ENCODE measurements around the gene ALDH8A1.

The ALDH8A1 gene

DNA sequence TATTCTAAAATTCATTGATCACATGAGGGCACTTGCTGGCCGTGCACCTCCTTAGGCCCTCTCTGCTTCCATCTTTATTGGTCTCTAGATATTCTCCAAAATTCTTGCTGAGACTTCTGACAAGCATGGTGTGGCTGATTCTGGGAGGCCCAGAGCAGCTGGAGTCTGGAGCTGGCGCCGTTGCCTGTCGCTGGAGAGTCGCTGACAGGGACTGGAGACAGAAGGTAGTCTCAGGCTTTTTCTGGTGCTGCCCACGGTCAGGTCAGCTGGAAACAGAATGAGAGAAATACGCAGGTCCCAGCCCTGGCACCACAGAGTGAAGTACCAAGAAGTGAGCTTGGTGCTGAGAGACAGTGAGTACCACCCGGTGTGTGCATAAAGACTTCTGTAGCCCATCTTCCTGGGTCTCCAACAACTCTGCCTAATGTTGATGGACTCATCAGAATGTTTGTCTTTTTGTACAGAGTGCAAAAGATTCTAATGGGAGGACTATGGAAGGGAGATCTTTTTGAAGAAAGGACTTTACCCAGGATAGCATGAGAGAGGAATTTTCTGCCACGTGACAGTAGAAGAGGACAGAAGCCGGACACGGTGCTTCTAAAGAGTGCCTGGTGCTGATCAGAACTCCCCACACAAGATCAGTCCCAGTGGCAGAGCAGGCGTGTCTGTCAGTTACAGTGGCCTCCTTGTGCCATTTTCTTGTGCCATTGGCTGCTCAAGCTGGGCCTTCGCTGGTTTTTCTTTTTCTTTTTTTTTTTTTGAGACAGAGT lies 1.8 kb upstream of the ALDH8A1 start:
- H3K4me3 ChIP-seq (replicated peaks; ENCODE audit: insufficient read depth, low read length) = no peak overlapping the region
- H3K27ac ChIP-seq (replicated peaks) = no peak overlapping the region
- TF ChIP-seq GABPA (IDR thresholded peaks at IDR 0.05; ENCODE audit: low read depth) = no peak
- TF ChIP-seq SPI1 (IDR thresholded peaks at IDR 0.05; ENCODE audit: borderline replicate concordance, low read depth) = no peak
- no peak for DNase-seq (ENCODE audit: low read depth in 1 of 2, low spot score in 1 of 2)
- peaks cover 2% of the 10 kb centered on the region for H3K27me3 ChIP-seq (ENCODE audit: insufficient read depth, poor library complexity, severe bottlenecking)

DNA sequence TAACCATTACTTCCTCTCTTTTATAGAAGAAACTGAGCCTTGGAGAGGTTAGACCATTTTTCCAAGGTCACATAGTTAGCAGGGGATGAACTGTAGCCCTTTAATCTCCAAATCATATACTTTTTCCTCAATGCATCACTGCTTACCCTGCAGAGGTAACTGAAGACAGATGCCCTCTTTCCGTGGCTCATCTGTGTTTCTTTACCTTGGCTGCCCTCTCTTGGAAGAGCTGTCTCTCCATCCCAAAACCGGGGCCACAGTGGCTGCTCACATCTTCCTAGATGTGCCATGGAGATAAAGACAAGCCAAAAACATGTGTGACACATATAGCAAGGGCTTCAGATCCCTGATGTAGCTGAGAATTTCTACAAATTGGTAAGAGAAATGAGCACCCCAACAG lies 581 bp upstream of the ALDH8A1 start:
- Histone ChIP-seq H3K4me3 (replicated peaks; ENCODE audit: insufficient read depth, low read length) (no peak overlapping the region), H3K27me3 (ENCODE audit: insufficient read depth, poor library complexity, severe bottlenecking) (peaks cover 2% of the 10 kb centered on the region), H3K27ac (replicated peaks) (no peak overlapping the region)
- TF ChIP-seq SPI1 (IDR thresholded peaks at IDR 0.05; ENCODE audit: borderline replicate concordance, low read depth) = no peak
- TF ChIP-seq, protein P1, sequence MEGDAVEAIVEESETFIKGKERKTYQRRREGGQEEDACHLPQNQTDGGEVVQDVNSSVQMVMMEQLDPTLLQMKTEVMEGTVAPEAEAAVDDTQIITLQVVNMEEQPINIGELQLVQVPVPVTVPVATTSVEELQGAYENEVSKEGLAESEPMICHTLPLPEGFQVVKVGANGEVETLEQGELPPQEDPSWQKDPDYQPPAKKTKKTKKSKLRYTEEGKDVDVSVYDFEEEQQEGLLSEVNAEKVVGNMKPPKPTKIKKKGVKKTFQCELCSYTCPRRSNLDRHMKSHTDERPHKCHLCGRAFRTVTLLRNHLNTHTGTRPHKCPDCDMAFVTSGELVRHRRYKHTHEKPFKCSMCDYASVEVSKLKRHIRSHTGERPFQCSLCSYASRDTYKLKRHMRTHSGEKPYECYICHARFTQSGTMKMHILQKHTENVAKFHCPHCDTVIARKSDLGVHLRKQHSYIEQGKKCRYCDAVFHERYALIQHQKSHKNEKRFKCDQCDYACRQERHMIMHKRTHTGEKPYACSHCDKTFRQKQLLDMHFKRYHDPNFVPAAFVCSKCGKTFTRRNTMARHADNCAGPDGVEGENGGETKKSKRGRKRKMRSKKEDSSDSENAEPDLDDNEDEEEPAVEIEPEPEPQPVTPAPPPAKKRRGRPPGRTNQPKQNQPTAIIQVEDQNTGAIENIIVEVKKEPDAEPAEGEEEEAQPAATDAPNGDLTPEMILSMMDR (IDR thresholded peaks at IDR 0.05; ENCODE audit: insufficient read depth, low read length) = no peak
- no peak for TF ChIP-seq POLR2AphosphoS5 (IDR thresholded peaks at IDR 0.05; ENCODE audit: low read depth)
- TF ChIP-seq GABPA (IDR thresholded peaks at IDR 0.05; ENCODE audit: low read depth) = no peak
- TF ChIP-seq, protein P2, sequence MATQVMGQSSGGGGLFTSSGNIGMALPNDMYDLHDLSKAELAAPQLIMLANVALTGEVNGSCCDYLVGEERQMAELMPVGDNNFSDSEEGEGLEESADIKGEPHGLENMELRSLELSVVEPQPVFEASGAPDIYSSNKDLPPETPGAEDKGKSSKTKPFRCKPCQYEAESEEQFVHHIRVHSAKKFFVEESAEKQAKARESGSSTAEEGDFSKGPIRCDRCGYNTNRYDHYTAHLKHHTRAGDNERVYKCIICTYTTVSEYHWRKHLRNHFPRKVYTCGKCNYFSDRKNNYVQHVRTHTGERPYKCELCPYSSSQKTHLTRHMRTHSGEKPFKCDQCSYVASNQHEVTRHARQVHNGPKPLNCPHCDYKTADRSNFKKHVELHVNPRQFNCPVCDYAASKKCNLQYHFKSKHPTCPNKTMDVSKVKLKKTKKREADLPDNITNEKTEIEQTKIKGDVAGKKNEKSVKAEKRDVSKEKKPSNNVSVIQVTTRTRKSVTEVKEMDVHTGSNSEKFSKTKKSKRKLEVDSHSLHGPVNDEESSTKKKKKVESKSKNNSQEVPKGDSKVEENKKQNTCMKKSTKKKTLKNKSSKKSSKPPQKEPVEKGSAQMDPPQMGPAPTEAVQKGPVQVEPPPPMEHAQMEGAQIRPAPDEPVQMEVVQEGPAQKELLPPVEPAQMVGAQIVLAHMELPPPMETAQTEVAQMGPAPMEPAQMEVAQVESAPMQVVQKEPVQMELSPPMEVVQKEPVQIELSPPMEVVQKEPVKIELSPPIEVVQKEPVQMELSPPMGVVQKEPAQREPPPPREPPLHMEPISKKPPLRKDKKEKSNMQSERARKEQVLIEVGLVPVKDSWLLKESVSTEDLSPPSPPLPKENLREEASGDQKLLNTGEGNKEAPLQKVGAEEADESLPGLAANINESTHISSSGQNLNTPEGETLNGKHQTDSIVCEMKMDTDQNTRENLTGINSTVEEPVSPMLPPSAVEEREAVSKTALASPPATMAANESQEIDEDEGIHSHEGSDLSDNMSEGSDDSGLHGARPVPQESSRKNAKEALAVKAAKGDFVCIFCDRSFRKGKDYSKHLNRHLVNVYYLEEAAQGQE (IDR thresholded peaks at IDR 0.05; ENCODE audit: insufficient replicate concordance, low read depth) = no peak
- DNase-seq (ENCODE audit: low read depth in 1 of 2, low spot score in 1 of 2) = no peak

DNA sequence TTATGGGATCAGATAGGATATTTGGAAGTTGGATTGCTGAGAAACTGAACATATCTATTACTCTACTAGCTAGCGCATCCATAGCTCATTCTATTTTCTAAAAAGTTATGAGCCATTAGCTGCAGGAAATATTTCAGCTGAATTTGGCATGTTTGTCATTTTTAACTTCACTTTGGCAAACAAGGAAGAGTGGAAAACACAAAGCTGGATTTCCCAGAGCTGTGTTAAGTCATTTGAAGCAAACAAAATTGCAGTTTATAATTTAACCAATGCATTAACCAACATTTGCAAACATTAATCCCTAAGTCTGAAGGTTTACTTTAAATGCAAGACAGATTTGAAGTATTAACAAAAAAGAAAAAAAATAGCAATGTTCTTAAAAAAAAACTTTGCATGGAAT lies 1.2 kb downstream of the ALDH8A1 start:
- no peak for DNase-seq (ENCODE audit: low read depth in 1 of 2, low spot score in 1 of 2)
- TF ChIP-seq, protein P1 (IDR thresholded peaks at IDR 0.05; ENCODE audit: insufficient read depth, low read length) = no peak
- no peak for TF ChIP-seq GABPA (IDR thresholded peaks at IDR 0.05; ENCODE audit: low read depth)
- TF ChIP-seq, protein P2 (IDR thresholded peaks at IDR 0.05; ENCODE audit: insufficient replicate concordance, low read depth) = no peak
- TF ChIP-seq POLR2AphosphoS5 (IDR thresholded peaks at IDR 0.05; ENCODE audit: low read depth) = no peak
- no peak for TF ChIP-seq SPI1 (IDR thresholded peaks at IDR 0.05; ENCODE audit: borderline replicate concordance, low read depth)
- no peak overlapping the region for H3K27ac ChIP-seq (replicated peaks)
- no peak overlapping the region for H3K4me3 ChIP-seq (replicated peaks; ENCODE audit: insufficient read depth, low read length)
- peaks cover 2% of the 10 kb centered on the region for H3K27me3 ChIP-seq (ENCODE audit: insufficient read depth, poor library complexity, severe bottlenecking)

DNA sequence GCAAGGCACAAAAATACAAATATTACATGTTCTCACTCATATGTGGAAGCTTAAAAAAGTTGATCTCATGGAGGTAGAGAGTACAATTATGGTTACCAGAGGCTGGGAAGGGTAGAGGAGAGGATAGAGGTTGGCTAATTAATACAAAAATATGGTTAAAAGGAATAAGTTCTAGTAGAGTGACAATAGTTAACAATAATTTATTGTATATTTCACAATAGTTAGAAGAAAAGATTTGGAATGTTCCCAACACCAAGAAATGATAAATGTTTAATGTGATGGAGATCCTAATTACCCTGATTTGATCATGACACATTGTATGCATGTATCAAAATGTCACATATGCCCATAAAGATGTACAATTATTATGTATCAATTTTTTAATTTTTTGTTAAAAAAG lies 1.8 kb downstream of the ALDH8A1 start:
- TF ChIP-seq POLR2AphosphoS5 (IDR thresholded peaks at IDR 0.05; ENCODE audit: low read depth) (no peak), GABPA (IDR thresholded peaks at IDR 0.05; ENCODE audit: low read depth) (no peak), SPI1 (IDR thresholded peaks at IDR 0.05; ENCODE audit: borderline replicate concordance, low read depth) (no peak)
- TF ChIP-seq, protein P2 (IDR thresholded peaks at IDR 0.05; ENCODE audit: insufficient replicate concordance, low read depth) = no peak
- TF ChIP-seq, protein P1 (IDR thresholded peaks at IDR 0.05; ENCODE audit: insufficient read depth, low read length) = no peak
- H3K27ac ChIP-seq (replicated peaks) = no peak overlapping the region
- H3K4me3 ChIP-seq (replicated peaks; ENCODE audit: insufficient read depth, low read length) = no peak overlapping the region
- peaks cover 2% of the 10 kb centered on the region for H3K27me3 ChIP-seq (ENCODE audit: insufficient read depth, poor library complexity, severe bottlenecking)
- no peak for DNase-seq (ENCODE audit: low read depth in 1 of 2, low spot score in 1 of 2)

Data from HL-60 (cell line).